ENCODE results near the gene TMEM178B. TPM values are rescaled to one million over a fixed set of nuclear protein-coding genes. Genes with fewer than 3 reads are reported as not detected.

TMEM178B gene
- total and polyA plus RNA-seq, 7 donors: 0.13 to 4.8 (median 1.6) TPM

DNA sequence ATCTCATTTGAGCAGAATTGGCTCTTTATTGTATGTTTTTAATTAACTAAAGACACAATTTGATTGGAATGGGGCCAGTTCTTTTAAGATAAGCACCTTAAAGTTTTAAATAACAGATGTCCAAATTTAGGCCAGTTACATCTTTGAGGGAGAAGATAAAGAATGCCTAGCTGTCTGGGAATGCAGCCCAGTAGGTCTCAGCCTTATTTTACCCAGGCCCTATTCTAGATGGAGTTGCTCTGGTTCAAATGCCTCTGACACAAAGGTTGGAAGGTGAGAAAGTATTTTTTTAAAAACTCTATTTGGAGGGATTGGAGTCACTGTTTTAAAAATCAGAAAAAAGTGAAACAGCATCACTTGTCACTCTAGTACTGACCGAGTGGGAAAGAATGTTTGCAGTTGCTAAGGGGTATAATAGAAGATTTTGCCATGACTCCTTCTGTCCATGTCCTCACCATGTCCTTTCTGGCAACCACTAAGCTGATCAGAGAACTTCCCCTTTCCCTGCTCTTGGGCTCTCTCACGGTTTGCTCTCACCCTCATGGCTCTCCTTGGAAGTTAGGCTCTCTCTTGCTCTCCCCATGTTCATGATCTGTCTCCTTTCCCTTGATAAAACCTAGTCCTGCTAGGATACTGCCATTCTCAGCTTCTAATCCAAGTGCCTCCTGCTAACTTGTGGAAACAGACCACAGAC is 239.1 kb downstream of the TMEM178B start:
- Histone ChIP-seq H3K4me3 (no peak overlapping the region), H3K27ac (no peak overlapping the region), H3K36me3 (ENCODE audit: insufficient read depth in 1 of 2, low read depth in 1 of 2) (no peaks in the 10 kb centered on the region), H3K27me3 (ENCODE audit: insufficient read depth in 3 of 3, low read length in 2 of 3) (no peaks in the 10 kb centered on the region), H3K4me1 (no peaks in the 10 kb centered on the region), H3K9me3 (no peaks in the 10 kb centered on the region)
- DNase-seq (no peak), ATAC-seq (no peak)
- intact Hi-C loops (cut with DNase I): no loop called here
- TF ChIP-seq CTCF (IDR thresholded peaks at IDR 0.05): no peak
- 33 to 54% (median 54%) methylated on average over 2 of the region's 2 CpGs for WGBS, 3 donors

DNA sequence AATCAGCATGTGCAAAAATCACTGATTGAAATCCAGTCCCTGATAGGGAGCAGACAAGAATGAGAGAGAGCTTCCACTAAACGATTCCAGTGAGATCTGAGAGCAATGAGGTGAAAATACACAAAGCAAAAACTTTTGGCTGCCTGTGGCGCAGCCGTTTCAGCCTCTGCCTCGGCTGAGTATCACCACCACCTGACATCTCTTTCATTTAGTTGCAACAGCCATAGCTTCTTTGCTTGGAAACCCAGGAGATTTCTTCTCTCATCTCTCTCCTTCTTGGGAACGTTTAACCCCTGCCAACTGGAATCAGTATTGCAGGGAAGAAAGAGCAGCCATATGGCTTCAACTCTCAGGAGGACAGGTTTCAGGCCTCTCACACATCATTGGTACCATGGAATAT is 240.0 kb downstream of the TMEM178B start:
- Histone ChIP-seq H3K27ac (no peak overlapping the region), H3K4me3 (no peak overlapping the region), H3K4me1 (no peaks in the 10 kb centered on the region), H3K36me3 (ENCODE audit: insufficient read depth in 1 of 2, low read depth in 1 of 2) (no peaks in the 10 kb centered on the region), H3K27me3 (ENCODE audit: insufficient read depth in 3 of 3, low read length in 2 of 3) (no peaks in the 10 kb centered on the region), H3K9me3 (no peaks in the 10 kb centered on the region)
- DNase-seq (no peak), ATAC-seq (no peak)
- intact Hi-C loops (cut with DNase I): no loop called here
- WGBS, 3 donors: 60 to 71% (median 63%) methylated on average over 5 of the region's 5 CpGs
- no peak for TF ChIP-seq CTCF (IDR thresholded peaks at IDR 0.05)

DNA sequence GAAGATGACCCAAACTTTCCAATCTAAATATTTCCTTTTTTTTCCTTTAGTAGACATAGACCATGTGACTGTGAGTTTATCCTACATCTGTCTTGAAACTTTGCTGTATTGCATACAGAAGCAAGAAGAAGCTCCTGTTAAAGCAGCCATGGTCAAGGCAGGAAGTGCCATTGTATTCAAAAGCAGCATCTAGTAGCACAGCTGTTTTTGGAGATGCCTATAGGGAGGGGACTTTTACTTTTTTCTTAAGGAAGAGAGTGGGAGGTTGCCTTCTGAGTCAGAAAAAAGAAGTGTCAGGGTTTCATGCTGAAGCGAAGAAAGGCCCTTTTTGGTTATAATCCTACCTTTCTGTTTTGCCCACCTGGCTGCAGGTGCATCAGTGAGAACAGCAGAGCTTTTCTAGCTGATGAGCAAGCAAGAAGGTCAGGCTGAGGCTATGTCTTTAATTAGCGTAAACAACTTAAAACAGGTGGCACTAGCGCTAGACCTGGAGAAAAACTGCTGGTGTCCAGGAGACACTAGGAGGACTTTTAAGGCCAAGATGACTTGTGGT is 243.2 kb downstream of the TMEM178B start:
- no peaks in the 10 kb centered on the region for H3K4me1 ChIP-seq
- no peak overlapping the region for H3K4me3 ChIP-seq
- no peaks in the 10 kb centered on the region for H3K27me3 ChIP-seq (ENCODE audit: insufficient read depth in 3 of 3, low read length in 2 of 3)
- no peaks in the 10 kb centered on the region for H3K9me3 ChIP-seq
- intact Hi-C loops (cut with DNase I): no loop called here
- WGBS, 3 donors: 69 to 82% (median 79%) methylated on average over 3 of the region's 3 CpGs
- ATAC-seq (no peak), DNase-seq (no peak)
- TF ChIP-seq CTCF (IDR thresholded peaks at IDR 0.05): no peak
- no peak overlapping the region for H3K27ac ChIP-seq
- H3K36me3 ChIP-seq (ENCODE audit: insufficient read depth in 1 of 2, low read depth in 1 of 2): no peaks in the 10 kb centered on the region

- no peak overlapping the region for H3K27ac ChIP-seq
- intact Hi-C loops (cut with DNase I): loop anchor here in 1 of 2 donors (10.0 kb wide), 1 partner anchor 205 kb away; no protein-coding TSS in a partner anchor
- WGBS, 3 donors: 81 to 87% (median 83%) methylated on average over 3 of the region's 3 CpGs
These were observed 246.4 kb downstream of the TMEM178B start for GRCh38 chr7:141320287-141320686.

More at GRCh38 chr7:141320287-141320686, 246.4 kb downstream of the TMEM178B start:
- no peak for TF ChIP-seq CTCF (IDR thresholded peaks at IDR 0.05)
- H3K36me3 ChIP-seq (ENCODE audit: insufficient read depth in 1 of 2, low read depth in 1 of 2): no peaks in the 10 kb centered on the region
- H3K4me1 ChIP-seq: no peaks in the 10 kb centered on the region
- no peaks in the 10 kb centered on the region for H3K27me3 ChIP-seq (ENCODE audit: insufficient read depth in 3 of 3, low read length in 2 of 3)
- no peaks in the 10 kb centered on the region for H3K9me3 ChIP-seq
- DNase-seq (no peak), ATAC-seq (no peak)
- H3K4me3 ChIP-seq: no peak overlapping the region

Data from psoas muscle (tissue), 8 donors.